ENCODE measurements around the gene WDR73. TPM values are rescaled to one million over a fixed set of nuclear protein-coding genes. Genes with fewer than 3 reads are reported as not detected.

WDR73 gene
- total and polyA plus RNA-seq, 10 of the 15 experiments (the other 5 are each of a cell fraction or from before 2014, with no cell fraction given): 4.4 to 25.6 (median 16.3) TPM

DNA sequence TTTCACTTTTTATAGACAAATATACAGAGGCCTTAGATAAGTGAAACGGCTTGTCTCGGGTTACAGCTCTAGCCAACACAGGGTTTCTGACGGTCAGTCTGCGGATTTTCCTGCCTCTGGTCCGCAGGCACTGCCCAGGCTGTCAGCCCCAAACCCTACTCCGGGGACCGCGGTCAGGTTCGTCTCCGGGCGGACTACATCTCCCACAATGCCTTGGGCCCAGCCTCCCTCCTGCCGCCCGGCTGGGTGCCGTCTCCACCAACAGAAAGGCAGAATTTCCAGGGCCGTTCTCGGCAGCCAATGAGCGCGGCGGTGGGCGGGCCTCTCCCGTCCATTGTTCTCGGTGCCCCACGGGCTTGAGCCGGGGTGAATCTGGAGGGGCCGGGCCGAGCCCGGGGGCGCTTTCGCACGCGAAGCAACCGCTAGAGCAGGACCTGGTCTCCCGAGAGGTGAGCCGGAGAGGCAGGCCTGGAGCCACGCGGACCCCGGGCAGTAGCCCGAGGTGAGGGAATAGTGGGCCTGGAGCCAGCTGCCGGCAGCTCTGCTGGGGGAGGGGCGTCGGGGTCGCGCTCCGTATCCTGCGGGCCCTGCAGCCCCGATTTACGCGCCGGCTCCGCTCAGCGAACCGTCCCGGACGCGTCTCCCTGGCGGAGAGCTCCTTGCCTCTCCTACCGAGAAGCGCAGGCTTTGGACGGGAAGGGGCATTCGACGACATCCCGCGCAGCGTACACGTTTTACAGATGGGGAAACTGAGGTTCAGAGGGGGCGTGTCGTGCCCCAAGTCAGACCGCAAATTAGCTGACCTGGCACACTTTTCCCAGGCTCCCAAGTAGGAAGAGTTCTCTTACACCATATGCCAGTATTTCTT lies 53.2 kb downstream of the WDR73 start, which contains the start of gene ZSCAN2 (continued):
- TF ChIP-seq CBX3 (IDR thresholded peaks at IDR 0.05; ENCODE audit: borderline replicate concordance, low read depth) (no peak), ZBED1 (IDR thresholded peaks at IDR 0.05; ENCODE audit: borderline replicate concordance) (no peak), CHD1 (IDR thresholded peaks at IDR 0.05; ENCODE audit: low read depth, low read length) (no peak), NR2F1 (conservative IDR thresholded peaks at IDR 0.05) (peak; percentile 78), MYB (IDR thresholded peaks at IDR 0.05; ENCODE audit: borderline replicate concordance, low read depth, low read length) (no peak), JUNB (IDR thresholded peaks at IDR 0.05) (no peak), MXI1 (IDR thresholded peaks at IDR 0.05; ENCODE audit: low read depth, low read length) (no peak), KLF5 (IDR thresholded peaks at IDR 0.05; ENCODE audit: partially characterized antibody) (peak; percentile 37), RCOR1 (conservative IDR thresholded peaks at IDR 0.05; ENCODE audit: low read depth, low read length) (0 out of 2 replicates have a peak, but pooled peaks have one; percentile 64), SMAD5 (IDR thresholded peaks at IDR 0.05; ENCODE audit: low read depth) (no peak), MEF2A (IDR thresholded peaks at IDR 0.05; ENCODE audit: insufficient read depth, low read depth, low read length) (no peak), MTA3 (IDR thresholded peaks at IDR 0.05; ENCODE audit: borderline replicate concordance, low read length) (no peak), EP300 (IDR thresholded peaks at IDR 0.05; ENCODE audit: borderline replicate concordance in 1 of 2, control insufficient read depth in 1 of 2, low read depth in 2 of 2, low read length in 2 of 2) (peak in 1 of 2 experiments; percentile 32; a peak in 1 of 4 replicates), LARP7 (IDR thresholded peaks at IDR 0.05) (peak; percentile 94), KDM1A (IDR thresholded peaks at IDR 0.05; ENCODE audit: borderline replicate concordance) (no peak), IRF4 (IDR thresholded peaks at IDR 0.05; ENCODE audit: low read depth, low read length) (no peak), YBX1 (IDR thresholded peaks at IDR 0.05) (no peak), MLLT1 (IDR thresholded peaks at IDR 0.05) (no peak), HDAC2 (IDR thresholded peaks at IDR 0.05) (no peak), FOS (IDR thresholded peaks at IDR 0.05; ENCODE audit: borderline replicate concordance, extremely low read depth, insufficient read length) (no peak), CBX5 (IDR thresholded peaks at IDR 0.05; ENCODE audit: low read depth) (no peak), USF1 (IDR thresholded peaks at IDR 0.05; ENCODE audit: borderline replicate concordance, extremely low read length, insufficient read depth, low read depth, low read length) (no peak), ATF7 (IDR thresholded peaks at IDR 0.05; ENCODE audit: low read depth) (no peak), GATAD2B (conservative IDR thresholded peaks at IDR 0.05; ENCODE audit: low read depth) (peak; percentile 84; the same call in 1 of the 2 replicates), RAD21 (IDR thresholded peaks at IDR 0.05; ENCODE audit: insufficient read depth, low read depth, low read length) (no peak), SP1 (IDR thresholded peaks at IDR 0.05; ENCODE audit: low read depth, low read length) (peak; percentile 85)
- TF ChIP-seq, protein P1, sequence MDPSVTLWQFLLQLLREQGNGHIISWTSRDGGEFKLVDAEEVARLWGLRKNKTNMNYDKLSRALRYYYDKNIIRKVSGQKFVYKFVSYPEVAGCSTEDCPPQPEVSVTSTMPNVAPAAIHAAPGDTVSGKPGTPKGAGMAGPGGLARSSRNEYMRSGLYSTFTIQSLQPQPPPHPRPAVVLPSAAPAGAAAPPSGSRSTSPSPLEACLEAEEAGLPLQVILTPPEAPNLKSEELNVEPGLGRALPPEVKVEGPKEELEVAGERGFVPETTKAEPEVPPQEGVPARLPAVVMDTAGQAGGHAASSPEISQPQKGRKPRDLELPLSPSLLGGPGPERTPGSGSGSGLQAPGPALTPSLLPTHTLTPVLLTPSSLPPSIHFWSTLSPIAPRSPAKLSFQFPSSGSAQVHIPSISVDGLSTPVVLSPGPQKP (IDR thresholded peaks at IDR 0.05; ENCODE audit: low read depth, low read length): 0 out of 2 replicates have a peak, but pooled peaks have one; percentile 6
